GM12892 (cell line): ENCODE results near the gene ADD3.

ENCODE experiments used
- POLR2A ChIP-seq: IDR thresholded peaks from 2 replicates; pipeline ENCODE4 v1.6.1; 2011; ENCODE audit warnings: low read depth, low read length, control low read depth
- POLR2AphosphoS5 ChIP-seq: IDR thresholded peaks from 2 replicates; pipeline ENCODE4 v1.6.1; 2011; ENCODE audit warnings: low read depth, low read length, control low read depth

GRCh38 chr10:110048781-110049180 is 41.0 kb downstream of the ADD3 start:
- TF ChIP-seq POLR2A (no peak), POLR2AphosphoS5 (no peak)
